Natural killer cell treated with Interleukin-12 subunit alpha and Interleukin-12 subunit beta and Interleukin-15 and Interleukin-18, amount 100 ng/mL, for 72 hours (primary cell): ENCODE results near the gene CHD6. TPM values are rescaled to one million over a fixed set of nuclear protein-coding genes. Genes with fewer than 3 reads are reported as not detected.
"Not testable (repeated sequence)": the region's sequence is repeated elsewhere in the genome, so short reads cannot be mapped to it uniquely, and the experiment has no call there.

Experiments used
- ATAC-seq, 2 donors: fragments of 150-1000 bp; cut with Tn5 transposase in 1 of 2; sonication (Bioruptor Pico), chemical (Tn5 transposase) in 1 of 2; 2 replicates each; pipeline ENCODE4 v1.10.0; 2021
- DNase-seq: peaks from one replicate; pipeline ENCODE4 v3.0.0; 2022; ENCODE audit warnings: low spot score
- H3K27ac Mint-ChIP-seq, 2 donors: 1 replicate in 1 of 2; 2 replicates in 1 of 2; pipeline ENCODE4 v1.8.0; 2022; ENCODE audit warnings: mixed read lengths in 2 of 2, mild to moderate bottlenecking in 1 of 2, moderate library complexity in 1 of 2
- H3K27me3 Mint-ChIP-seq, 2 donors: 1 replicate in 1 of 2; 2 replicates in 1 of 2; pipeline ENCODE4 v1.8.0; 2022; ENCODE audit warnings: mixed read lengths in 2 of 2
- H3K36me3 Mint-ChIP-seq: one replicate; pipeline ENCODE4 v1.8.0; 2022; ENCODE audit warnings: mixed read lengths
- H3K4me1 Mint-ChIP-seq, 2 donors: 1 replicate in 1 of 2; 2 replicates in 1 of 2; pipeline ENCODE4 v1.8.0; 2022; ENCODE audit warnings: low read depth in 2 of 2, mixed read lengths in 2 of 2, mild to moderate bottlenecking in 1 of 2
- H3K4me3 Mint-ChIP-seq: one replicate; pipeline ENCODE4 v1.8.0; 2022; ENCODE audit warnings: mixed read lengths
- H3K9me3 Mint-ChIP-seq: 2 replicates; pipeline ENCODE4 v1.8.0; 2022; ENCODE audit warnings: mixed read lengths
- total RNA-seq, 2 donors: library from RNA; stranded (reverse); gene quantifications; one replicate each; pipeline ENCODE4 v1.2.3, GENCODE V29; 2022

Gene CHD6
- total RNA-seq, 2 donors from 2014 or later: 27.8 to 33.0 TPM

DNA sequence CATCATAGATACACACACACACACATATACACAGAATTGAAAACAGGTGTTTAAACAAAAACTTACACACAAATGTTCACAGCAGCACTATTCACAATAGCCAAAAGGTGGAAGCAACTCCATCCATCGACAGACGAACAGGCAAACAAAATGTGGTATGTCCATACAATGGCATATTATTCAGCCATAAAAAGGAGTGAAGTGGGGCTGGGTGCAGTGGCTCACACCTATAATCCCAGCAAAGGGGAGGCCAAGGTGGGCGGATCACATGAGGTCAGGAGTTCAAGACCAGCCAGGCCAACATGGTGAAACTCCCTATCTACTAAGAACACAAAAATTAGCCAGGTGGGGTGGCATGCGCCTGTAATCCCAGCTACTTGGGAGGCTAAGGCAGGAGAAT is 80.3 kb downstream of the CHD6 start:
- H3K9me3 Mint-ChIP-seq: no peaks in the 10 kb centered on the region
- H3K4me3 Mint-ChIP-seq: no peak overlapping the region
- H3K27me3 Mint-ChIP-seq: no peaks in the 10 kb centered on the region
- peaks cover 18% of the 10 kb centered on the region for H3K36me3 Mint-ChIP-seq
- peaks cover 4 to 17% of the 10 kb centered on the region in 2 donors for H3K4me1 Mint-ChIP-seq
- no peak for ATAC-seq
- H3K27ac Mint-ChIP-seq: no peak overlapping the region
- no peak for DNase-seq

DNA sequence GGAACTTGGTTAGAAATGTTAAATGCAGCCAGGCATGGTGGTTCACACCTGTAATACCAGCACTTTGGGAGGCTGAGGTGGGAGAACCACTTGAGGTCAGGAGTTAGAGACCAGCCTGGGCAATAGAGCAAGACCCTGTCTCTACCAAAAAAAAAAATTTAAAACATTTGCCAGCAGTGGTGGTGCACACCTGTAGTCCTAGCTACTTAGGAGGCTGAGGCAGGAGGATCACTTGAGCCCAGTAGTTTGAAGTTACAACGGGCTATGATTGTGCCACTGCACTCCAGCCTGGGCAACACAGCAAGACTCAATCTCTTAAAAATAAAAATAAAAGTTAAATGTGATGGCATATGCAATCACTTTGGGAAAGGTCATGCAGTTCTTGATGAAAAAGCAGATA is 82.6 kb downstream of the CHD6 start:
- not testable (repeated sequence) for H3K9me3 Mint-ChIP-seq, ATAC-seq, H3K27ac Mint-ChIP-seq, DNase-seq, H3K4me3 Mint-ChIP-seq, H3K27me3 Mint-ChIP-seq
- Mint-ChIP-seq H3K36me3 (peaks cover 18% of the 10 kb centered on the region), H3K4me1 (peaks cover 4 to 17% of the 10 kb centered on the region in 2 donors)

DNA sequence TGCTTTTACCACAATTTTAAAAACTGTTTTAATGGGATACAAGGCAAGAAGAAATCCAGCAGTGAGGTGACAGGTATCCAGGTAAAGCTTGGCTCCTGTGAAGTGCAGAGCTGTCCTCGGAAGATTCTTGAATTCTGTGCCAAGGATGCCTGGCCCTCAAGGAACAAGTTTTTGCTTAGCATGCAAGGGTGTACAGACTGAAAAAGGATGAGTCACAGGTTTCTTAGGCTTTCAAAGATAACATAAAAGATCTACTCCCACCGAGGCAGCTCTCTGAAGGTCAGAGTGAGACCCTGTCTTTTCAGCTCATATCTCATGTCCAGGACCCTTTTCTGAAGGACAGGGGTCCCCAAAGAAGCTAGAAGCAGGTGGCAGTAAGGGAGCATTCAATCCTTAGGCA is 83.3 kb downstream of the CHD6 start:
- H3K27me3 Mint-ChIP-seq: no peaks in the 10 kb centered on the region
- peaks cover 18% of the 10 kb centered on the region for H3K36me3 Mint-ChIP-seq
- H3K4me3 Mint-ChIP-seq: no peak overlapping the region
- ATAC-seq (no peak), DNase-seq (no peak)
- no peaks in the 10 kb centered on the region for H3K9me3 Mint-ChIP-seq
- peaks cover 4 to 17% of the 10 kb centered on the region in 2 donors for H3K4me1 Mint-ChIP-seq
- no peak overlapping the region for H3K27ac Mint-ChIP-seq

DNA sequence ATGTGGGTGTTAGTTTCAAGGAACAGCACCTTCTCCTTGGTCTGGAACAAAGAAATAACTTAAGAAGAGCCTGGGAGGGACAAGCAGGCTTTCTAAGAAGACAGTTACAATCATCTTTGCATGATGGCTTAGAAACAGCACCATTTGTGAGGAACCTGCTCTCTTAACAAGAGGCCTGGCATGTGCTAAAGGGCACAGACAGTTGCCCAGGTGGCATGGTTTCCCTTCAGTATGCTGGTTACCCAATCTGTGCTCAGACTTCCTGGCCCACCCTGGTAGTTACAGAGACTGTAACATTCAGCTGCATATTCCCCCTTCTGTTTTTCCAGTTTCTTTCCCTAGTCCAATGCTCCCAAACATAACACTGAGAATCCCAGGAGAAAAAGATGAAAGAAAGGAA is 84.0 kb downstream of the CHD6 start:
- Mint-ChIP-seq H3K9me3 (no peaks in the 10 kb centered on the region), H3K4me1 (peaks cover 10 to 21% of the 10 kb centered on the region in 2 donors), H3K36me3 (peaks cover 16% of the 10 kb centered on the region), H3K27me3 (no peaks in the 10 kb centered on the region), H3K4me3 (no peak overlapping the region), H3K27ac (no peak overlapping the region)
- ATAC-seq (no peak), DNase-seq (no peak)

DNA sequence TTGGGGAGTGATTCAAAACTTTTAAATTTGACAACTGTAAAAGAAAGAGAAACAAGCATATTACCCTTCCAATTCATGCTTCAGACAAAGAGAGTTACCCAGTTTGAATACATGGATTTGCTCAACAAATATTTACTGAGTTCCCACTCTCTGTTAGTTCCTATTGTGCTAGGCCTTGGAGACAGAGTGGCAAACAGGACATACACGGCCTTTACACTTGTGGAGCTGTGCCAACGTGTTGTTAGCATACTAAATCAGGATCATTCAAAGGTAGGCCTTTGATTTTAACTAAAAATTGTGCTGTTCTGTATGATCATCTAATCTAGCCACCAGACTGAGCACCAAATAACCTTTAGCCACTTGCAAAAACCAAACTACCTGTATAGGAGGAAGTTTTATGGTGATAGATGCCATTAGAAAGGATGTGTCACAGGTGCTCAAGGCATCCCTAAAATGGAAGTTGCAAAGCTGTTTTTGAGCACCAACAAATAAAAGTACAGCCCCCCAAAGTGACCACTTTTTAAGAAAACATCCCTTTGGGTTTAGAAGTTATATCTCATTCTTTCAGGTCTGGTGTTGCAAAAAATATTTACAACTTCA is 84.5 kb downstream of the CHD6 start:
- DNase-seq (no peak), ATAC-seq (no peak)
- peaks cover 12% of the 10 kb centered on the region for H3K36me3 Mint-ChIP-seq
- no peak overlapping the region for H3K4me3 Mint-ChIP-seq
- no peak overlapping the region for H3K27ac Mint-ChIP-seq
- peaks cover 13 to 18% of the 10 kb centered on the region in 2 donors for H3K4me1 Mint-ChIP-seq
- H3K27me3 Mint-ChIP-seq: no peaks in the 10 kb centered on the region
- no peaks in the 10 kb centered on the region for H3K9me3 Mint-ChIP-seq

DNA sequence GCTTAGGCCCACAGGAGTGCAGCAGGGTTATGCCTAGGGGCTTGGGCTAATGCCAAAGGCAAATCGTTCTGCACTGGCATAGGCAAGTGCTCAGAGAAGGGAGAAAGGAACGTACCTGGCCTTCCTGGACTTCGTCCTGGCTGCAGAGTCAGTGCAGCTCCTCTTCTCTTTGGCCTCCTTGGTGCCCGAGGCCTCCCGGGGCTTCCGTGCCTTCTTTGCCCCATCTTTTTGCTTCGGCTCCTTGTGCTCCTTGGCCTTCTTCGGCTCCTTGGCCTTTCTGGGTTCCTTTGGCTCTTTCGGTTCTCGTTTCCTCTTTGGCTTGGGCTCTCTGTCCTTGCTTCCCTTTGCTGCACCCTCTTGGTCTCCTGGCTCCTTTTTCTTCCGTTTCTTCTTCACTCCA is 85.2 kb downstream of the CHD6 start:
- no peaks in the 10 kb centered on the region for H3K27me3 Mint-ChIP-seq
- H3K4me3 Mint-ChIP-seq: no peak overlapping the region
- no peaks in the 10 kb centered on the region for H3K9me3 Mint-ChIP-seq
- no peak for DNase-seq
- peaks cover 12% of the 10 kb centered on the region for H3K36me3 Mint-ChIP-seq
- no peak overlapping the region for H3K27ac Mint-ChIP-seq
- H3K4me1 Mint-ChIP-seq: peaks cover 13 to 18% of the 10 kb centered on the region in 2 donors
- no peak for ATAC-seq

DNA sequence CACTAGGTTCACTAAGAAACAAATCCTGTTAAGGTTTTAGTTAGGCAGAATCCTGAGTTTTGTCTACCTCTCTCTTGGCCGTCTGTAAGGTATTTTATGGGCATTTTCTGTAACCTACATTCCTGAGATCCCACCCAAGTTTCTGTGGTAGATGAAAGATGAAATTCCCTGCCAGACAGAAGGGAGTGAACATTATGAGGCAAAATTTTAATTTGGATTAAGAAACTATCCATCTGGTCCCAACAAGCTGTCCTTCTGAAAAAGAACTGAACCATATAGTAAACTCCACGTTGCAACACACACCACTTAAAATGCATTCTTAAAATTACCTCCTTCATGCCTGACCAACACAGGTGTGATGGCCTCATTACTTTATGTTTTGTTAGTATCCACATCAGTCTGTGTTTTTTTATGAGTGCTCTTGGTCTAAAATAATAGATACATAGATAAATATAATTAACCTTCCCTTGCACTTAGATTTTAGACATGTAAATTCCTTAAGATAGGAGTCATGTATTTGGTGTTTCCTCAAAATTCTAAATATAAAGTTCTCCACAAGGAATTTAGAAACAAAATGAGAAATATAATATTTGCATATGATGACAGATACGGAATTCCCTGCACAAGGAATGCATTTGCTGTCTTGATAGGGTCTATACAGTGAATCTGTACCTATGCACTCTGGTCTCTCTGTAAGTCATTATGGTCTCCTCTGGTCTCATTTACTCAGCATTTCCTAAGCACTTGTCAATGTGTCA is 86.5 kb downstream of the CHD6 start:
- DNase-seq (no peak), ATAC-seq (no peak)
- no peak overlapping the region for H3K4me3 Mint-ChIP-seq
- no peaks in the 10 kb centered on the region for H3K27me3 Mint-ChIP-seq
- H3K27ac Mint-ChIP-seq: no peak overlapping the region
- peaks cover 13 to 22% of the 10 kb centered on the region in 2 donors for H3K4me1 Mint-ChIP-seq
- no peaks in the 10 kb centered on the region for H3K9me3 Mint-ChIP-seq
- peaks cover 5% of the 10 kb centered on the region for H3K36me3 Mint-ChIP-seq

DNA sequence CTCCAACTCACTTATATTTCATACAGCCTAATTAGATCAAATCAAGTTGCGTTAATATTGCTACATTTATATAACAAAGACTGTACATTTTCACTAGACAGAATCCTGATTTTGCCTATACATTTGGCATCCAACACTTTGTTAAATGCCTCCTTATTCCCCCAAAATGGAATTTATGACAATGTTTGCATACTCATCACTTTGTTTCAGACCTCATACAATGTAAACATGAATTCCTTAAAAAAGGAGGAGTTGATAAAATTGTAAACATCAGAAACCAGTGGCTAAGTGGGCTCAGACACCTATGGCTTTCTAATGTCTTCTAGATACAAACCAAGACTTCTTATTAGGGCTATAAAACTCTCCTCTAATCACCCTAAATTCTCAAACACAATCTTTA is 87.3 kb downstream of the CHD6 start:
- Mint-ChIP-seq H3K4me1 (peaks cover 17 to 30% of the 10 kb centered on the region in 2 donors), H3K9me3 (no peaks in the 10 kb centered on the region), H3K27me3 (no peaks in the 10 kb centered on the region), H3K27ac (no peak overlapping the region), H3K36me3 (peaks cover 5% of the 10 kb centered on the region), H3K4me3 (no peak overlapping the region)
- ATAC-seq (no peak), DNase-seq (no peak)

DNA sequence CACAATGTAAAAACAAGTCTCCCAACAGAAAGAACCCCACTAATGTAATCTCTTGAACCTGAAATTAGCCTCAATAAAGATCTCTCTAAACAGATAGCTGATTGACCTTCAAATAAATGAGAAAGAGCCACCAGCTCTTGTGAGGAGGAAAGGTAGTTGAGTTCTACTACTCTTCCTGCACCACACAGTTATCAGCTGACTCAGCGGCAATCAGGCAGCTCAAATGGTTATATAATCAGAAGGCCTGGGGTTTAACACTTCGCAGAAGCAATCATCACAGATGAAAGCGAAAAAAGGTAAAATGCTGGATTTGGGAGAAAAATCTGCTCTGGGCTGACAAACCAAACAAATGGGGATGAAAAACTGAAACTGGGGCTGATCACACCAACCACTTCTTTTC is 91.8 kb downstream of the CHD6 start:
- Mint-ChIP-seq H3K4me3 (no peak overlapping the region), H3K9me3 (no peaks in the 10 kb centered on the region), H3K27ac (peak overlapping the region in 1 of 2 donors; percentile 54), H3K27me3 (no peaks in the 10 kb centered on the region), H3K4me1 (peaks cover 42 to 43% of the 10 kb centered on the region in 2 donors), H3K36me3 (no peaks in the 10 kb centered on the region)
- ATAC-seq: no peak
- no peak for DNase-seq

DNA sequence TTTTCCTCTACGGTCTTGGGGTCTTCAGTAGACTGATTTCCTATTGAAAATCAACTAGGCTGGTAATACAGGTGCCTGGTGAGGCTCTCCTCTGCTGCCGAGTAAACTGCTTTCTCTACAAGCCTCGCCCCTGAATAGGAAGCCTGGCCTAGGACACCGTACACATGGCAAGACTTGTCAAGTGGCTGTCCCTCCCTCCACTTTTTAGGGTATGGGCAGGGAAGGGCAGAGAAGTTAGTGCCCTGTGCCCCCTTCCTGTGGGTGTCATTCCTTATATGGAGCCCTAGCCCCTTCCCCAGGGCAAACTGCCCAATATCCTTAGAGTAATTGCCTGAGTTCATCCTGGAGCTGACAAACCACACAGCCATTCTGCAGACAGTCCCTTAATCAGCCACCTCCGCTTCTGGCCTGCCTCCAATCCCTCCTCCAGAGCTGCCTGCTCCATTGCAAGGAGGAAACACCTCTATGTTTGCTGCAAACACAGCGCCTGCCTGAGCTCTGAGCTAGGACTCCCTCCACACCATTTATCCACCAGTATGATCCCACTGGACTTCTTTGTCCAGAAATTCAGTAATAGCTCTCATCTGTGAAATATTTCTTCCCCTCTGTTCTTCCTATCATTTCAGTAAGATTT is 93.1 kb downstream of the CHD6 start:
- H3K27me3 Mint-ChIP-seq: no peaks in the 10 kb centered on the region
- H3K36me3 Mint-ChIP-seq: no peaks in the 10 kb centered on the region
- ATAC-seq (no peak), DNase-seq (no peak)
- H3K9me3 Mint-ChIP-seq: no peaks in the 10 kb centered on the region
- H3K27ac Mint-ChIP-seq: peak overlapping the region; percentile 16 to 54
- H3K4me3 Mint-ChIP-seq: peak overlapping the region; percentile 6
- peaks cover 42 to 43% of the 10 kb centered on the region in 2 donors for H3K4me1 Mint-ChIP-seq

DNA sequence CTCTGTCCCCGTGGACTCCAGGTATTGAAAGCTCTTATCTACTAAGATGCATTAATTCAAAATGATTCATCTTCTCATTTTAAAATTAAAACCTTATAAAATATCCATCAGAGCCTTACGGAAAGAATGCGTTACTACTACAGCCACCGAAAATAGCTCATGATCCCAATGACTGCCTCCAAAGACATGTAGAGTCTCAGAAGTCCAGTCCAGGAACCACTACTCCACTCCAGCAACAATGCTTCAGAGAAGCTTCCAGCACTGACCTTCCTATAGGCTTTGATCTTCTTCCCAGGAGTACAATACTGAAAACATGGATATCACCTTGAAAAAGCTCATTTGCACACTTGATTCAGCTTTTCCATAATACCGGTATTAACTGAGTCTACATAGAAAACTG is 94.3 kb downstream of the CHD6 start:
- peaks cover 34 to 38% of the 10 kb centered on the region in 2 donors for H3K4me1 Mint-ChIP-seq

DNA sequence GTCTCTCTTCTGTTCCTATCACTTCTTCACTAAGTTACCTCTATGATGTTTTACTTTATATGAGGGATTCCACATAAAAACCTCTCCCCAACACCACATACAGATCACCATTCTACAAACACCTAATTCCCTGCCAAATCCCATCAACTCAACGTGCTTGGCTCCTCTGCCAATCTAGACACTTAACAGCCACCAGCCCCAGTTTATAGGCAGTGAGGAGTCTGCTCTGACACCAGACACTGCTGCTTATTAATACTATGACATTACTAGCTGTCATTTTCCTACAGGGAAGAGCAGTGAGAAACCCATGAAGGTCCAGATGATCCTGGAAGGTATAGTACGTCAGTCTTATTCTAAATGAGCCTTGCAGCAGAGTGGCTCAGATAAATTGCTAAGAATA is 104.3 kb downstream of the CHD6 start:
- H3K27ac Mint-ChIP-seq: no peak overlapping the region
- H3K9me3 Mint-ChIP-seq: no peaks in the 10 kb centered on the region
- H3K4me1 Mint-ChIP-seq: peaks cover 0 to 27% of the 10 kb centered on the region in 2 donors
- DNase-seq (no peak), ATAC-seq (no peak)
- no peak overlapping the region for H3K4me3 Mint-ChIP-seq
- no peaks in the 10 kb centered on the region for H3K27me3 Mint-ChIP-seq
- peaks cover 12% of the 10 kb centered on the region for H3K36me3 Mint-ChIP-seq

More for the DNA sequence above, 94.3 kb downstream of the CHD6 start:
- no peak overlapping the region for H3K4me3 Mint-ChIP-seq
- H3K27me3 Mint-ChIP-seq: no peaks in the 10 kb centered on the region
- H3K36me3 Mint-ChIP-seq: no peaks in the 10 kb centered on the region
- ATAC-seq: no peak
- no peak for DNase-seq
- H3K27ac Mint-ChIP-seq: peak overlapping the region in 1 of 2 donors; percentile 54
- no peaks in the 10 kb centered on the region for H3K9me3 Mint-ChIP-seq

DNA sequence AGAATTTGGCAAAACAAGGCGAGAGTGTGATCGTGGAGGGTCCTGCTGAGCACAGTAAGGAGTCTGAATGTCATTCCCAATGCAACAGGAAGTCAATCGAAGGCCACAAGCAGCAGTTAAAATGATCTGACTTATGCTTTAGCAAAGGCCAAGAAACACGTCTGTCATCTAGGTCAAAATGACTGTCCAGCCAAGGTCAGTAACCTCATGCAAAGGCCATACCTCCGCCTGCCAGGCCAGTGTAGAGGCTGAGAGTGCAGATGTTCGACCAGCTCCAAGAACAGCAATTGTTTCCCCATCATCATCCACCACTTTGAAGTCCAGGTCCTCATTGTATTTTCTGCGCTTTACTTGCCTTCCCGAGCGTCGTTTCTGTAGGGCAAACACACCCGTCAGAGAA is 105.6 kb downstream of the CHD6 start:
- ATAC-seq (no peak), DNase-seq (no peak)
- H3K27ac Mint-ChIP-seq: no peak overlapping the region
- H3K27me3 Mint-ChIP-seq: no peaks in the 10 kb centered on the region
- no peak overlapping the region for H3K4me3 Mint-ChIP-seq
- no peaks in the 10 kb centered on the region for H3K9me3 Mint-ChIP-seq
- H3K4me1 Mint-ChIP-seq: peaks cover 7 to 33% of the 10 kb centered on the region in 2 donors
- peaks cover 12% of the 10 kb centered on the region for H3K36me3 Mint-ChIP-seq

DNA sequence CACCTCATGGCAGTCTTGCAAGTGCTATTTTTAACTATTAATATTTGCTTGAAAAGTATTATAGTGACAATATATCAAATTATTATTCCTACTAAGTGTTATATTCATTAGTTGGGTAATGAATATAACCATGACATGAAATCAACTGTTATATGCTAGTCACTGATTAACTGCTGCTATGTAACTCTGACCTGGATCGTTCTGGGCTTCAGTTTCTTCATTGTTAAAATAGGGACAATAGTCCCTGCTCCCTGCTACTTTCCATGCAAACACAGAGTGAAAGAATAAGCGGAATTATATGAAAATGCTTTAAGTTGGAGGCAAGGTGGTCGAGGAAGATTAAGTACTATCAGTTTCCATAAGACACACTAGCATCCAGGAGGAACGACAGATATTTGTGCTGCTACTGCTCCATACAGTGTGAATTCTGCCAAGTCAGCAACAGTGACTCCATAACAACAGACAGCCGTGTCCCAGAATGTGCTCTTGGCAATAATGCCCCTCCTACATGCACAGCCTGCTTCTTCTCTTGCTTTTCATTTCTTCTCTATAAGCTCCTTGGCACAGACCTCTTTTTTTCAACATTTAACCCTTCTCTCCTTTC is 107.2 kb downstream of the CHD6 start:
- no peak for DNase-seq
- Mint-ChIP-seq H3K27me3 (no peaks in the 10 kb centered on the region), H3K4me1 (peaks cover 13 to 31% of the 10 kb centered on the region in 2 donors), H3K9me3 (no peaks in the 10 kb centered on the region), H3K36me3 (peaks cover 18% of the 10 kb centered on the region), H3K4me3 (no peak overlapping the region), H3K27ac (no peak overlapping the region)
- ATAC-seq: no peak
